ENCODE results near the gene RHOA.

Gene RHOA

DNA sequence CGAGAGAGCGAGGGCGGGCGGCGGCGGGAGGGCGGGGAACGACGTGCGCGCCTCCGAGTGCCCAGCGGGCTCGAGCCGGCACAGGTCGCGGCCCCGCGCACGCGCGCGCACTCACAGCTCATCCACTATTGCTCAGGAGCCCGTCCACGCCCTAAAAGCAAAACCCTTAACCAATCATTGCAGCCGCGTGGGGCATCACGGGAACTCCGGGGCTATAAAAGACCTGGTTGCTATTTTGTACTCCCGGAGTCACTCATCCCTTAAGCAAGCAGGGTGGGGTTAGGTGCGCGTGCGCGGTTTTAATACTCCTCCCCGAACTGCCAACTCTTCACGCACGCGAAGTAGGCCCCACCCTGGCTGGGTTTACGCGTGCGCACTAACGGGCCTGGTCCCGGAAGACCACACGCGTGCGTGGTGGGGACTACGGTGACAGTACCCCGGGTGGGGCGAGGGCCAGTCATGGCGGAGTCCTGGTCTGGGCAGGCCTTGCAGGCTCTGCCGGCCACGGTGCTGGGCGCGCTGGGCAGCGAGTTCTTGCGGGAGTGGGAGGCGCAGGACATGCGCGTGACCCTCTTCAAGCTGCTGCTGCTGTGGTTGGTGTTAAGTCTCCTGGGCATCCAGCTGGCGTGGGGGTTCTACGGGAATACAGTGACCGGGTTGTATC lies at the start of gene RHOA, which contains the start of gene TCTA:
Gene RHOA (minus strand): TSS at position 9 of the 664 bp plus-strand sequence. CDS start 36,387 bp downstream, outside the sequence.
Gene TCTA (plus strand): TSS at position 456 of the 664 bp plus-strand sequence. CDS start 4 bp downstream, at position 460.
- DNase-seq (ENCODE audit: low read depth), result peak; percentile 98

DNA sequence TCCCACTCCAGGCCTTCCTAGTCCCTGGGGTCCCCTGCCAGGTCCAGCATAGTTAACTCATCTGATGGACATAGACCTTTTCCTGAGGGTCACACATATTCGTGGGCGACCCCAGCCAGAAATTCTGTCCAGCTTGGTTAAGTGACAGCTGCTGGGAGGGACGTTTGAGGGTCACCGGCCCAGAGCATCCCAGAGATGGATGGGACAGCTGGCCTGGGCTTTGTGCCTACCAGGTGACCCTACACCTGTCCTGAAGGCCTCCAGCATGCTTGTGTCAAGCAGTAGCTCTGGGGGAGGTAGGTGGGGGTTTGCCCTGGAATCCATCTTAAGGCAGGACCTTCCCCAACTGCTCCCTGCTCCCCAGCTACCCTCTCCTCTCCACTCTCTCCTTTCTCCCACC lies 49.2 kb upstream of the RHOA start:
- DNase-seq (ENCODE audit: low read depth), result no peak

DNA sequence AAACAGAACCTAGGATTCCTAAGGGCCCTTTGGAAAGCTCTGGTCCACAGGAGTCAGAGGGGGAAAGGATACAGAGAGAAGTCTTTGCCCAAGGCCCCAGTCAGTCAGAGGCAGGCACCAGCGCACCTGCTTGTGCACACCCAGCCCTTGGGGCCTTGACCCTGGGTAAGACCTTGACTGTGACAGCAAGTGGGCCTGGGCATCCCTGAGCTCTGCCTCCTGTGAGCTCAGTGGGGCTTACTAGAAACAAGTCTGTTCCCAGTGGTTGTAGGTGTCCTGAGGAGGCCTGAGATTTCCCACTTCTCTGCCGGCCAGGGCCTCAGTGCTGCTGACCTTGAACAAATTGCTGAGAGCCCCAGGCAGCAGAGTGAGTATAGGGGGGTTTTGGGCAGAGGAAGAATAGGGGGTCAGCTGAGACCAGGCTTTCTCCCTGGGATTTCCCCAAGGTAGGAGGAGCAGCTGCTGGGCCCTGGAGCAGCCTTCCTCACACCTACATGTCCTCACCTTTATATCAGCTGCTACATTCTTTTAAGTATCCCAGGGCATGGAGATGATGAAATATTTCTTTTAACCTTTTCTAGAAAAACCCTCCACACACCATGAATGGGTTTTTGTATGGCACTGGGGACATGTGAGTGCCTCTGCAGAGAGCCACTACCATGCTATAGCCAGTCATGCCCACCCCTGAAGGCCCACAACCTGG lies 48.6 kb upstream of the RHOA start:
- DNase-seq (ENCODE audit: low read depth), result no peak

DNA sequence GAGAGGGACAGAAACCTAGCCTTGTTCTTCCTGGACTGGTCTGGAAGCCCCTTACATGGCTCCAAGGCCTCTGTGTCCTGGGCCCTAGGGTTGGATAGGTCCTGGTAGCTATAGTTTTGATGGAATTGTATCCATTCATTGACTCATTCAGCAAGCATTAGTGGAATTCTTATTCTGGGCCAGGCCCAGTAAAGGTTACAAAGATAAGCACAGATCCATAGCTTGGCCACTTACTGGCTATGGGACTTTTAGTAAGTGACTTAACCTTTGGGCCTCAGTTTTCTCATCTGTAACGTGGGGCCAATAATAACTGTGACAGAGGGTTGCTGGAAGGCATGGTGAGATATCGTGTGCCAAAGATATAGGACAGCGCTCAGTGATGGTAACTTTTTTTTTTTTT lies 44.7 kb upstream of the RHOA start:
- no peak for DNase-seq (ENCODE audit: low read depth)

DNA sequence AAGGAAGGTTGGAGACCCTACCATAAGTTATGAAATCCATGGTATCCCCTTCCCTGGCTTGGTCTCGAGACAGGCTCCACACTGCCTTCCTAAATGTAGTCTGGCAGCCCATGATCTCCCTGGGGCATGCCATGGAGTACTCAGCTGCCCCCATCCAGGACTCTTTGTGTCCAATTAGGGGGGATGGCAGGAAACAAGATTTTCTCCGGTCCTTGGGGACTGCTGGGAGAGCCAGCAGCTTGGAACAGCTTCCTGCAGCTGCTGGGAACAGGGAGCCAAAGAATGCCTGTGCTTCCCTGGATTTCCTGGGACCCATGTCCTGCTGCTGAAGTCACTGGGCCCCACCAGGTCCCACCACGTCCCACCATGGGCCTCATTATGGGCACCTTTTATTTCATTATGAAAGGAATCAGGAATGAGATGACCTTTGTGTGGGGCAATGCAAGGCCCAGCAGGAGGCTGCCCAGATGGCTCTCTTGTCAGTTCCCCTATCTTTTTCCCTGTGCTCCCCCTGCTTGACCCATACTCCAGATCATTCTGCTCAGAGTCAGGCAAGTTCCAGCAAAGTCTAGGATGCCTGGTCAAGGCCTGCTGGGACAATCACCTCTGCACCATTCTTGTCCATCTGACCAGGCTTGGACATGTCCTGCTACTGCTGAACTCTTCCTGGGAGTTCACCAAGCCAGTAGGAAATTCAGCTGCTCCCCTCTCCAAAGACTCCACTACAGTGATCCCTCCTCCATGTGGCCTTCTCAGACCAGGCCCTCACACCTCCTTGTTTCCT lies 43.3 kb upstream of the RHOA start:
- no peak for DNase-seq (ENCODE audit: low read depth)

DNA sequence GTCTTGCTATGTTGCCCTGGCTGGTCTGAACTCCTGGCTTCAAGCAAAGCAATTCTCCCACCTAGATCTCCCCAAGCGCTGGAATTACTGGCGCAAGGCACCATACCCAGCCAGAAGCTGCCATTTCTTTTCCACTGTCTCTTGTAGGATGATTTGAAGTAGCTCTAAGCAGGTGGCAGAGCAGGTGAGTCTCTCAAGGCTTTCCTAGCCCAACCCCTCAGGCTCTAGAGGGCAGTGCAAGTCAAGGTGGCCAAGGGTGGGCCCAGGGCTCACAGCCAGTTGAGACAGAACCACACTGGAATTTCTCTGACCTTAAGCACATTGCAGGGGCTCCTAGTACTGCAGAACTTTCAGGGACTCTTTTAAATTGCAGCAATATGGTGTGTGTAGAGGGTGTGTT lies 42.7 kb upstream of the RHOA start:
- DNase-seq (ENCODE audit: low read depth), result no peak

DNA sequence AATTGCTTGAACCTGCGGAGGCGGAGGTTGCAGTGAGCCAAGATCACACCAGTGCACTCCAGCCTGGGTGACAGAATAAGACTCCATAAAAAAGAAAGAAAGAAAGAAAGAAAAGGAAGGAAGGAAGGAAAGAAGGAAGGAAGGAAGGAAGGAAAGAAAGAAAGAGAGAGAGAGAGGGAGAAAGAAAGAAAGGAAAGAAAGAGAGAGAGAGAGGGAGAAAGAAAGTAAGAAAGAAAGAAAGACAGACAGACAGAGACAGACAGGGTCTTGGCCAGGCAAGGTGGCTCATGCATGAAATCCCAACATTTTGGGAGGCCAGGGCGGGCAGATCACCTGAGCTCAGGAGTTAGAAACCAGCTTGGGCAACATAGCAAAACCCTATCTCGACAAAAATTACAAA lies 41.8 kb upstream of the RHOA start:
- no peak for DNase-seq (ENCODE audit: low read depth)

DNA sequence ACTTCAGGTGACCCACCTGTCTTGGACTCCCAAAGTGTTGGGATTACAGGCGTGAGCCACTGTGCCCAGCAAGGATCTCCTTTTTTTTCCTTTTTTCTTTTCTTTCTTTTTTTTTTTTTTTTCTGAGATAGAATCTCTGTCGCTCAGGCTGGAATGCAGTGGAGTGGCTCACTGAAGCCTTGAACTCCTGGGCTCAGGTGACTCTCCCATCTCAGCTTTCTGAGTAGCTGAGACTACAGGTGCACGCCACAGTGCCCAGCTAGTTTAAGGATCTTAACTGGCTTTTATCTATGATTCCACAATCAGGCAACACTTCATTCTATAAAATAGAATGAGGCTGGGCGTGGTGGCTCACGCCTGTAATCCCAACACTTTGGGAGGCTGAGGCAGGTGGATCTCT lies 33.6 kb upstream of the RHOA start:
- no peak for DNase-seq (ENCODE audit: low read depth)

DNA sequence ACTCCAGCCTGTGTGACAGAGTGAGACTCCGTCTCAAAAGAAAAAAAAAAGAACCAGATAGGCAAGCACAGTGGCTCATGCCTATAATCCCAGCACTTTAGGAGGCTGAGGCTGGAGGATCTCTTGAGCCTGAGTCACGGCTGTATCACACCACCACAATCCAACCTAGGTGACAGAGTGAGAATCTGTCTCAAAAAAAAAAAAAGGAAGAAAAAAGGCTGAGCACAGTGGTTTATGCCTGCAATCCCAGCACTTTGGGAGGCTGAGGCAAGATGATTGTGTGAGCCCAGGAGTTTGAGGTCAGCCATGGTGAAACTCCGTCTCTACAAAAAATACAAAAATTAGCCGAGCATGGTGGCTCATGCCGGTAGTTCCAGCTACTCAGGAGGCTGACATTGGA lies 23.0 kb upstream of the RHOA start:
- no peak for DNase-seq (ENCODE audit: low read depth)

DNA sequence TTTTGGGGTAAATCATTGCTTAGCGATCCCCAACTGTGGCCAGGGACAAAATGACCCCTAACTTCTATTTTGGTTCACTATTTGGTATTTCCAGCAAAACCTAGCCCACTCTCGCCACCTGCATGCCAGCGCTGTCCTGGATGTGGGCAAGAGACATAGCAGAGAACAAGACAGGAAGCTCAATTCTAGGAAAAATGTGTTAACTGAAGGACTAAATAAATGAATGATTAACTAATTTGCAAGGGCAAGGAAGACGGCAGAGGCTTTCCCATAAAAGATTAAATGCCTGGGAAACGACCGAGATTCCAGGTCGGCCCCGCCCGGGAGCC lies 16.9 kb upstream of the RHOA start:
- no peak for DNase-seq (ENCODE audit: low read depth)

DNA sequence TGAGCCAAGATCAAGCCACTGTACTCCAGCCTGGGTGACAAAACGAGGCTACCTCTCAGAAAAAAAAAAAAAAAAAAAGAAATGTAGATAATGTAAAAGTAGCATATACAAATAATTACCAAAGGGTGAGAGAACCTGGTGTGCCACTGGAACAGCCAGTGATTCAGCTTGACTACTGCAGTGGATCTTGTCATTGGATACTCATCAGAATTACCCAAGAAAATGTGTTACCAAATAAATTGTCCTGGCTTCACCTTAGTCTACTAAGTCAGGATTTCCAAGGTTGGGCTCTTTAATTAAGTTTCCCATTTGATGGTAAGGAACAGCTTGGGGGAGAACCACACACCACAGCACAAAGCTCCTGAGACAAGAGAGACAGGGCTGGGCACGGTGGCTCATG lies 15.8 kb upstream of the RHOA start:
- DNase-seq (ENCODE audit: low read depth), result no peak

DNA sequence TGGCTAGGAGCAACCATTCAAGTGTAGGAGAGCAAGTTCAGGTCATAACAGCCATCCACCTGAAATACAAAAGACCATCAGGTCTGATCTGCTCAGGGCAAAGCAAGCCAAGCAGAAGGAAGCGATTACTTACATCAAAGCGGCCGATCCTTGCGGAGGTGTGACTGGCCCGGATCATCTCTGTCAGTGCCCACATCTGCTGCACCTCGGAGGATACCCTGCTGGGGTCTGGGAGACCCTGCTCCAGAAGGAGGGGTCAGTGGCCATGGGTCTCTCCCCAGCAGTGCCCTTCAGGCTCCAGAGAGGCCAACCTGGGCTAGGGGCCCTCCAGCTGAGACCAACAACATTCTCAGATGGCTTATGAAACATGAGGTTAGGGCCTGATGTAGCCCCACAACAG lies 13.0 kb upstream of the RHOA start:
- DNase-seq (ENCODE audit: low read depth), result no peak

DNA sequence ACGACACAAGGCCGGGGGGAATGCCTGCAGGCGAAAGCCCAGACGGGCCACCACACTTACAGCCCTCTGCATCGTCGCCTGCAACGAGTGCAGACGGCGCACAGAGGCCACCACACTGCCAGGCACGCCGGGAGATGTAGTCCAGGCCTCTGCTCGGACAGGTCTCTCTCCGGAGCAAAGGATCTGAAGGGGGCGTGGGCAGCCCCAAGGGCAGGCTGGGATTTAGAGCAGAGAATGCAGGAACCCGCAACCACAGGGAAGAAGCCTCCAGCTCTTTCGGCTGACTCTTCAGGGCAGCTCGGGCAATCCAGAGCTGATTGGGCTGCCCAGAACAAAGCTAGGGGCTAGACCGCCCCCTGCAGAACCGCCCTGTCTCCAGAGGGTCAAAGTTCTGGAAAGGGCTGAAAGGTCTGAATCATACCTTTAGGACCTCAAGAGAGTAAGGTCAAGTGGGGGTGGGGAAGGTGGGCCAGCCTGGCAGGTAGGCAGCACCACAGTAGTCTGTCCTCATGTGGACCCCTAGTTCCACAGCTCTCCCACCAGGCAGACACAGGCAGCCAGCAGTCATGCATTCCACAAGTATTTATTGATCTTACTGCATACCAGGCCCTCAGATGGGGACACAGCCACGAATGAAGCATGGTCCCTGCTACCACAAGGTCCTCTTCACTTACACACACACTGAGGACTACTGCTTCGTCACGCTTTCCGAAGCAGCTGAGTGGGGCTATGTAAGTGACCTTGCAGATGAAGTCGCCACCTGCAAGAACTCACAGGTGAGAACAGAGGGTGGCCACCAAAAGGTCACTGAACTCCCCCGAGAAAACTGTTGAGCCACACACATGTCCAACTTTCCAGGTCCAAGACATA lies 10.8 kb upstream of the RHOA start, which contains the start of gene AMT:
Gene AMT (minus strand): TSS at position 95 of the 870 bp plus-strand sequence. CDS start 23 bp downstream, at position 72.
- DNase-seq (ENCODE audit: low read depth), result no peak

DNA sequence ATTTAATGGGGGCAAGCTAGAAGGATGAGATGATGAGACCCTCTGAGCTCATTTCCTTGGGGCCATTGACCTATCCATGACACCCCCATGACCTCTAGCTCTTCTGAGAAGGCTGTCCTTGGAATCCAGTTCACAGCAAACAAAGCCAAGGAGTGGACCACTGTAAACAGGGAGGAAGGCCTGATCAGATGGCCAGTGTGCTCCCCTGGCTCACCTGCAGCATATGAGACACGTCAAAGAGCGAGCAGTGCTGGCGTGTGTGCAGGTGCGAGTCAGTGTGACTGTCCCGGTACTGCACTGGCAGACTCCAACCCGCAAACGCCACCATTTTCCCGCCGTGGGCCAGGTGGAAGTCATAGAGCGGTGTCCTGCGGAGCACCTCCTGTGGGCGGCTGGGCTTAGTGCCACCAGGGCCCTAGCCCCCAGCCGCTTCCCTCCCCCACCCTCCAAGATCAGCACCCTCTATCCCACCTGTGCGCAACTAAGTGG lies 10.2 kb upstream of the RHOA start:
- no peak for DNase-seq (ENCODE audit: low read depth)

DNA sequence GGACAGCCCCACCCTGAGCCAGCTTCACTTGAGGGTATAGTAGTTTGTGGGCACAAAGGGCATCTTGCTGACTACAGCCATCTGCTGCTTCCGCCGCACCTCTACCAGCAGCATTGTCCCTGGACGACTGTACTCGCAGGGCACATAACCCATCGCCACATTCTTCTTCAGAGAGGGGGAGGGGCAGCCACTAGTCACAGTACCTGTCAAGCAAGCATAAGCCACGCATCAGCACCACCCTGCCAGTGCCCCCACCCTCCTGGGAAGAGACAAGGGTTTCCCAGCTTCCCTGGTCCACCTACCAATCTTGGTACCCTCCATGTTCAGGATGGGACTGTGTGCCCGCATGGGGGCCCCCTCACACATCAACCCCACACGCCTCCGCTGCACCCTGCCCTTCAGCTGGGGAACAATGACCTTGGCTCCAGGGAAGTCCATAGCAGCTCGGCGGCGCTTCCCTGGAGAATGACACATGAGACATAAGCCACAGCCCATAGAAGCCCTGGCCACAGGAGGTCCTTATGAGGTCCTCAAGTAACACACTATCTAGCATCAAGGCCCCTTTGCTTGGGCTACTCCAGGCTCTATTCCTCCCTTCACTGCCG lies 5.8 kb upstream of the RHOA start:
- DNase-seq (ENCODE audit: low read depth), result no peak

DNA sequence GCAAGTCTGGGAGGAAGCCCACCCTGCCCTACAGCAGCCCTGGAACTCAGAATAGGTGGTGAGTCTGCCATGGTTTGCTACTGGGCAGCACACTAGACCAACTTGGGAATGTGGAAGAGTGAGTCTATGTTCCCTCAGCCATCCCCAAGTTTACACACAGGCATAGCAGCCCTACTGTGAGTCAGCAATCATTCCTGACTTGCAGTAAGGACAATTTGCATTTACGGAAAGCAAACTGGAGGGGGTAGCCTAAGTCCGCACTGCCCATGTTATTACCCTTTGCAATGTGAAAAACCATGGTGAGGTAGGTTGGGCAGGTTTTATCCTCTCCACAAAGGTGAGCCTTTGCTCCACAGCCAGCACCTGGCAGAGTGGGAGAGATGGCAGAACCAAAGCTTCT lies 5.1 kb upstream of the RHOA start:
- no peak for DNase-seq (ENCODE audit: low read depth)

DNA sequence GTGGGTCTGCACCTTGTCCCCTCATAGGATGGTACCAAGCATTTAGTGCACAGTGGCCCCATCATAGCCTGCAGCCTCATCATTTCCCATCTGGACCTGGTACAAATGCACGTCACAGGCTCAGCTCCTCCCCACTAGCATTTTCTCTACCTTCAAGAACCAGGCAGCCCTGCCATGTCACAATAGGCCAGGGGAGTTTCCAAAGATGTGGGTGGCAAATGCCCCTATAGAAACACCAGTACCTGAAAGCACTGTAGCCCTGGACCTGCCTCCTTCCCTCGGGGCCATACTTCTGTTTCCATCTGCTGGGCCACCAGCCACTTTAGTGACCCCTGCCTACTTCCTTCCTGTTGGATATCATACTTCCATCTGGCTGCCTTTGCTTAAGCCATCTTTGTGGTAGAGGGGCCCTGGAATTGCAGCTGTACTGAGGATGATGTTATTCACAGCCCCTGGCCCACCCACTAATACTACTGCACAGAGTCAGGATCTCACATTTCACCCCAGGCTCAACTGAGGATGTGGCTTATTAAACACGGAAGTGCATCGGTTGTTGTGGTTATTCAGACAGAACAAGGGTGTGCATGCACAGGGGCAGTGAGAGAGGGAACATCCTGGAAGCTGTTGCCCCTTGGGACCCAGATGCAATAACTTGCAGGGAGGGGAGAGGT lies 4.3 kb upstream of the RHOA start:
- peak; percentile 47 for DNase-seq (ENCODE audit: low read depth)

DNA sequence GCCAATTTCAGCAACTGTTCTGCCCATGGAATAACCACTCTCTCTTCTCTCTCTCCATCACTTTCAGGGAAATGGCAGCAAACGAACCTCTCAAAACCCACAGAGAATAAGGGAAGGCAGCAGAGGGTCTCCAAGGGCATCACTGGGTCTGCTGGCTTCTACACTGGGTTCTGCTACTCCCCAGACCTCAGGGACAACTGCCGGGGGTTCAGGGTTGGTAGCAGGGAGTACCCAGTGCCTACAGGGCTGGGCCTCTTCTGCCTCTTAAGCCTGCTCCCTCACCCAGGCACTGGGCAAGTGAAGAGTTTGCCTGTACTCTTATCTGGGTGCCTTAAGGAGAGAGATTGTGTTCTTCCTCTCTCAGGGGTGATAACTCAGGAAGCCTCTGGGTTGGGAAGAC lies 3.0 kb upstream of the RHOA start:
- no peak for DNase-seq (ENCODE audit: low read depth)

DNA sequence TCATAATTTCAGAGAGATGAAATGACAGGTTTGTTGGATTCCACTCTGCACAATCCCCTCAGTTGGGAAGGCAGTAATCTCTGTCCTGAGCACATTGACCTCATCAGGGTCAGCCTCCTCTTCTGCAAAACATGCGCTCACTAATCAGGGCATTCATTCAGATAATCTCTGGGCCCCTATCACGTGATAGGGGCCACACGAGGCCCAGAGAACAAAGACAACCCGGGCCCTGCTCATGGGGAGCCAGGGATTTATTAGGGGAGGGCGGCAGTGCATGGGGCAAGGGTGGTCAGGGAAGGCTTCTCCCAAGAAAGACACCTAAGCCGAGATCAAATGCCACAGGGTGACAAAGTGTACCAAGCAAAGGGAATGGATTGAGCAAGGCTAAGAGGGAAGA lies 1.6 kb upstream of the RHOA start:
- no peak for DNase-seq (ENCODE audit: low read depth)

DNA sequence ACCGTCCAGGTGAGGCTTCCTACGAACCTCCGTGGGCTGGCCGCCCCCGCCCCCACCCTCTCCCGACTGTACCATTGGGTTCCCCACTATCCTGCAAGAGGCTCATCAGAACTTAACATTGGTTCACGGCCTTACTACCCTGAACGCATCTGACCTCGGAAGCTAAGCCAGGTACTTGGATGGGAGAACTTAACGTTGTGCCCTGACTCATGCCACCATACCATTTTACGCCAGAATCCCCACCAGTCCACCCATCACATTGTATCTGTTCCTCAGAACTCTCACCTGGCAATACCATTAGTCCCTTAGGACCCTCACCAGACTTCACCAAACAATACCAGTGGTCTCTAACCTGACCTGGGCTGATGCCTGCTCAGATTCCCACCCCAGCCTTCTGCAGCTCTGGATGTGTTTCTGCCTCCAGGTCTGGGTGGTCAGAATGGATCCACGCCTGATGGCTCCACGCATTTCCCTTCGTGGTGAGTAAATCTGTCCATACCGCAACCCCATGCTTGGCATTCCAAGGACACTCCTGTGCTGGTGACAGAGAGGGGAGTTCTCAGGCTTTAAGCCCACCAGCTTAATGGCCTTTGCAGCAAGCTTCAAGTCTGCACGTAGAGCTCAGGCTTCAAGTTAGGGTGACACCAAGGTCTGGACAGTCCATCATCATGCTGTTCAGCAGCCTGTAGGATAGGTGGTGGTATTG lies 1.0 kb upstream of the RHOA start:
- no peak for DNase-seq (ENCODE audit: low read depth)

Measured in stimulated activated CD8-positive, alpha-beta memory T cell treated with anti-CD3 and anti-CD28 coated beads, Interleukin-12 subunit alpha, Interleukin-12 subunit beta, amount 100 ng/mL, for 4 hours (primary cell).